Omental fat pad (tissue), 4 donors: ENCODE data around the gene CTXND2. TPM values are rescaled to one million over a fixed set of nuclear protein-coding genes. Genes with fewer than 3 reads are reported as not detected.
"Not testable (repeated sequence)": the region's sequence is repeated elsewhere in the genome, so short reads cannot be mapped to it uniquely, and the experiment has no call there.

Experiments used
- ATAC-seq: fragments of 150-250 bp; one replicate; pipeline ENCODE4 v1.9.1; 2016; ENCODE audit warnings: mild to moderate bottlenecking, moderate library complexity; ENCODE audit not compliant: low FRiP score
- DNase-seq: peaks from one replicate; pipeline ENCODE4 v3.0.0-alpha.2; 2019; ENCODE audit warnings: low spot score
- total RNA-seq, 4 donors: library from RNA; depleted of rRNA; stranded (reverse); fragments of >200 nt; gene quantifications; one replicate each; pipeline ENCODE4 v1.1.0, GENCODE V29; 2016
- TF ChIP-seq, protein P1 (sequence below), 3 donors: fragments of 450-650 bp; IDR thresholded peaks; one replicate each; pipeline ENCODE4 v1.5.1; 2016 to 2017; ENCODE audit warnings: antibody characterized with exemption in 3 of 3, mild to moderate bottlenecking in 3 of 3, moderate library complexity in 2 of 3

The CTXND2 gene
- total RNA-seq, 4 donors from 2014 or later: not detected

DNA sequence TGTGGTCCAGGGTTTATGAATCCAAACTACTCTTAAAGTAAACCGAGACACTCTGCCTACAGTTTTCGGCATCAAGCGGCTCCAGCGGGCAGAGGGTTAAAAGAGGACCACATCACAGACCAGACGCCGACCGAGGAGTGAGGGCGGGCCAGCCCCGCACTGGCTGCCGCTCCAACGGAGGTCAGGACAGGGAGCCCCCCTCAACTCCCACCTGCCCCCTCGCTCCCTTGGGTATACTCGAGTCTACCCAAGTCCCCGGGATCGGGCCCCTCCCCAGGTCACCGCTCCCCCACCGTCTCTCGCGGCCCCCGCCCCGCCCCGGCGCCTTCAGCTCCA lies 10.8 kb upstream of the CTXND2 start:
- peak; percentile 67 for ATAC-seq
- no peak for DNase-seq
- TF ChIP-seq, protein P1, sequence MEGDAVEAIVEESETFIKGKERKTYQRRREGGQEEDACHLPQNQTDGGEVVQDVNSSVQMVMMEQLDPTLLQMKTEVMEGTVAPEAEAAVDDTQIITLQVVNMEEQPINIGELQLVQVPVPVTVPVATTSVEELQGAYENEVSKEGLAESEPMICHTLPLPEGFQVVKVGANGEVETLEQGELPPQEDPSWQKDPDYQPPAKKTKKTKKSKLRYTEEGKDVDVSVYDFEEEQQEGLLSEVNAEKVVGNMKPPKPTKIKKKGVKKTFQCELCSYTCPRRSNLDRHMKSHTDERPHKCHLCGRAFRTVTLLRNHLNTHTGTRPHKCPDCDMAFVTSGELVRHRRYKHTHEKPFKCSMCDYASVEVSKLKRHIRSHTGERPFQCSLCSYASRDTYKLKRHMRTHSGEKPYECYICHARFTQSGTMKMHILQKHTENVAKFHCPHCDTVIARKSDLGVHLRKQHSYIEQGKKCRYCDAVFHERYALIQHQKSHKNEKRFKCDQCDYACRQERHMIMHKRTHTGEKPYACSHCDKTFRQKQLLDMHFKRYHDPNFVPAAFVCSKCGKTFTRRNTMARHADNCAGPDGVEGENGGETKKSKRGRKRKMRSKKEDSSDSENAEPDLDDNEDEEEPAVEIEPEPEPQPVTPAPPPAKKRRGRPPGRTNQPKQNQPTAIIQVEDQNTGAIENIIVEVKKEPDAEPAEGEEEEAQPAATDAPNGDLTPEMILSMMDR (IDR thresholded peaks at IDR 0.05): no peak

DNA sequence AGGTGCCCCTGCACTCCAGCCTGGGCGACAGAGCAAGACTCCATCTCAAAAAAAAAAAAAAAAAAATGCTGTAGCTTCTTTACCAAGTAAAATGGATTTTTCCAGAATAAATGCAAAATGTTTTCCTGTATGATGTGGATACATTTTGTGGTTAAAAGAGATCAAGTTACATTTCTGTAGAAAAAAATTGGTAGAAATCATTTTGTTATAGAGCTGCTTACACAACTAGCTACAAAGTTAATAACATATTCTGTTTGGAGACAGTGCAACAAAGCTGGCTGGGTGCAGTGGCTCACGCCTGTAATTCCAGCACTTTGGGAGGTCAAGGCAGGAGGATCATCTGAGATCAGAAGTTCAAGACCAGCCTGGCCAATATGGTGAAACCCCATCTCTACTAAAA lies 8.0 kb upstream of the CTXND2 start:
- ATAC-seq, DNase-seq: not testable (repeated sequence)

DNA sequence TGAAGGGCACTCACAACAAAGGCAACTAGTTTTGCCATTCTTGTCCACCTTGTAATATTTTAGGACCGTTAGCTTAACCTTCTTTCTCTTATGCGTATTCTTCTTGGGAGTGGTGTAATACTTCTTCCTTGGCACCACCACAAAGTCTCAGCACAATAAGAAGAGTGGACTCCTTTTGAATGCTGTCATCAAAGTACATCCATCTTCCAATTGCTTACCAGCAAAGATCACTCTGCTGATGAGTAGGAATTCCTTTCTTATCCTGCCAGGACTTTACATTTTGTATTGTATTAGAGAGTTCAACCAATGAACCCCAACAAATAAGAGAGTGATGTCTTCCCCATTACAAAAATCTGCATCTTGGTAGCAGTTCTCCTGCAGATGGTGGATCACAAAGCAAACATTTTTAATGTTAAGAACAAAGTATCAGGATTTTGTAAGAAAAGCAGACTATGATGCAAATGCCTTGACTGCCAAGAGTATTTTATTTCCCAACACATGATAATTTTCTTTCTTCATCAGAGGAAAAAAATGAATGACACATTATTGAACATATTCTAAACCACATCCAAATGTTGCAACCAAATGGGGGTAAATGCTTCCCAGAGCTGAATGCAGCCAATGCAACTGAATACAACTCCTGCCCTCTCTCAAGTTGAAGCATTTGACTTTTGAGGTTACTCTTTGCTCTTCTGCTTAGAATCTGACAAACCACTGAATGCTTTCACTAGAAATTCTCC lies 5.4 kb upstream of the CTXND2 start:
- peak; percentile 89 for ATAC-seq
- DNase-seq: no peak
- TF ChIP-seq, protein P1 (IDR thresholded peaks at IDR 0.05): no peak

DNA sequence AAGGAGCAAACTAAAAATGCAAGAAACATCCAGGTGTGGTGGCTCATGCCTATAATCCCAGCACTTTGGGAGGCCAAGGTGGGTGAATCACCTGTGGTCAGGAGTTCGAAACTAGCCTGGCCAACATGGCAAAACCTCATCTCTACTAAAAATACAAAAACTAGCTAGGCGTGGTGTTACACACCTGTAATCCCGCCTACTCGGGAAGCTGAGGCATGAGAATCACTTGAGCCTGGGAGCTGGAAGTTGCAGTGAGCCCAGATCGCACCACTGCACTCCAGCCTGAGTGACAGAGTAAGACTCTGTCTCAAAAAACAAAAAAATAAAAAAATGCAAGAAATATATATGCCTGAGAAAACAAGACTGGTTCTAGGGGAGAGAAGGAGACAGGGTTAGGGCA lies 3.8 kb upstream of the CTXND2 start:
- DNase-seq, ATAC-seq: not testable (repeated sequence)

DNA sequence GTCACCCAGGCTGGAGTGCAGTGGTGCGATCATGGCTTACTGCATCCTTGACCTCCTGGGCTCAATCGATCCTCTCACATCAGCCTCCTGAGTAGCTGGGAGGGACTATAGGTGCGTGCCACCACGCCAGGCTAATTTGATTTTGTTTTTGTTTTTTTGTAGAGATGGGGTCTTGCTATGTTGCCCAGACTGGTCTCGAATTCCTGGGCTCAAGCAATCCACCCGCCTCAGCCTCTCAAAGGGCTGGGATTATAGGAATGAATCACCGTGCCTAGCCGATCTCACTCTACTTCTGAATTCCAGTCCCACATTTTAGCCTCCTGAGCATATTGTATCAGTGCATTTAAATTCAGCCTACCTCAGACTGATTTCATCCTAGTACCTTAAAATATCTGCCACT lies 1.8 kb downstream of the CTXND2 start:
- TF ChIP-seq, protein P1 (IDR thresholded peaks at IDR 0.05): no peak
- no peak for ATAC-seq
- no peak for DNase-seq

DNA sequence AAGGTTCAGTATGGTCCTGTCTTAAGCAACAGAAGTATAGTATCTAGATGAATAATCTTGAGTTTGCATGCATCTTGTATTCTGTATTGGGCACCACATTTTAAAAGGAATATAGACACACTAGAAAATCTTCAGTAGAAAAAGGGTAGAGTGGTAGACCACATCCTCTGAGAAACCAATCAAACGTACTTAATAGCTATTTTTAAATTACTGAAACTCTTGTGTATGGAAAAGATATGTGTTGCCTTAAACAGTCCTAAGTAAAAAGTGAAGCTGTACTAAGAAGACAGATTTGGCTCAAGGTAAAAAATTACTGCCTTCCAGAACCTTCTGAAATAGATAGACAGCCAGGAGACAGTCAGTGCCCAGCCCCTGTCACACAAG lies 3.1 kb downstream of the CTXND2 start:
- TF ChIP-seq, protein P1 (IDR thresholded peaks at IDR 0.05): no peak
- DNase-seq (no peak), ATAC-seq (no peak)

DNA sequence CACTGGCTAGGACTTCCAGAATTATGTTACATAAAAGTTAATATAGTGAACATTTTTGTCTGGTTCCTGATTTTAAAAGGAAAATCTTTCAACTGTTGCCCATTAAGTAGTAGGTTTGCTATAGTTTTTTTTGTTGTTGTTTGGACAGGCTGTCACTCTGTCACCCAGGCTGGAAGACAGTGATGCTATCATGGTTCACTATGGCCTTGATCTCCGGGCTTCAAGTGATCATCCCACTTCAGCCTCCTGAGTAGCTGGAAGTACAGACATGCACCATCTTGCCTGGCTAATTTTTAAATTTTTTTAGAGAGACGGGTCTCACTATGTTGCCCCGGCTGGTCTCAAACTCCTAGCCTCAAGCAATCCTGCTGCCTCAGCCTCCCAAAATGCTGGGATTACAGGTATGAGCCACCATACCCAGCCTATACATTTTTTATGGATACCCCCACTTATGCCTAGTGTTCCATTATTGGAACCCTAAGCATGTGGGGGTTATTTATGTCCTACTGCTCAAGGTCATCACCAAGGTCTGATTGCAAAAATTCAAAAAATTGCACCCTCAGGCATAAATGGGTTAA lies 6.5 kb downstream of the CTXND2 start:
- DNase-seq: no peak
- no peak for ATAC-seq
- TF ChIP-seq, protein P1 (IDR thresholded peaks at IDR 0.05): no peak

DNA sequence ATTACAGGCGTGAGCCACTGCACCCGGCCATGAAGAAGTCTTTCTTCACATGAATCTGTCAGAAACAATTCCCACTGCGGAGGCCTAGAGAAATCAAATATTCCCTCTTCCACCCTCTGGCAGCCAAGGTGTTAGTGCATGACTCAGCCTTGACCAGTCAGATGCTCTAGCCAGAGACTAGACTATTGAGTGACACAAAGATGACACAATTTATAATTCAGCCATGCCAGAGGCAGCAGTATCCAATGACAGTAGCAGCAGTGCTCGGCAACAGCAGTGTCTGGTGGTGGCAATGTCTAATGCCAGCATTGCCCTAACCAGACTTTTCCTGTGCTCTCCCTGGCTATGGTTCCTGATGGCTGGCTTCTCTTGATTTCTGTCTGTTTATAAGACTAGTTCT lies 8.7 kb downstream of the CTXND2 start:
- DNase-seq (no peak), ATAC-seq (no peak)
- TF ChIP-seq, protein P1 (IDR thresholded peaks at IDR 0.05): no peak

DNA sequence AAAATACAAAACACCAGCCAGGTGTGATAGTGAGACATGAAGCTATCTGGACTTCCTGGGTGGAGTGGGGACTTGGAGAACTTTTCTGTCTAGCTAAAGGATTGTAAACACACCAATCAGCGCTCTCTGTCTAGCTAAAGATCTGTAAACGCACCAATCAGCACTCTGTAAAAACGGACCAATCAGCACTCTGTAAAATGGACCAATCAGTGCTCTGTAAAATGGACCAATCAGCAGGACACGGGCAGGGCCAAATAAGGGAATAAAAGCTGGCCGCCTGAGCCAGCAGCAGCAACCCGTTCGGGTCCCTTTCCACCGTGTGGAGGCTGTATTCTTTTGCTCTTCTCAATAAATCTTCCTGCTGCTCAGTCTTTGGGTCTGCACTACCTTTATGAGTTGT lies 12.9 kb downstream of the CTXND2 start:
- not testable (repeated sequence) for DNase-seq, ATAC-seq
